Esophagus muscularis mucosa (tissue), 4 donors: ENCODE measurements around the gene SREBF2. TPM values are rescaled to one million over a fixed set of nuclear protein-coding genes. Genes with fewer than 3 reads are reported as not detected.

ENCODE experiments used
- DNase-seq: peaks from one replicate; pipeline ENCODE4 v3.0.0-alpha.2; 2017; ENCODE audit errors: extremely low spot score
- H3K27ac ChIP-seq, 4 donors: fragments of 200-600 bp; sonication (generic); replicated peaks in 1 of 4; 1 replicate in 3 of 4; 2 replicates in 1 of 4; pipeline ENCODE4 v1.5.1; 2016 to 2019; ENCODE audit warnings: mild to moderate bottlenecking in 1 of 4
- H3K27me3 ChIP-seq, 4 donors: fragments of 200-600 bp; sonication (generic); one replicate each; pipeline versions ENCODE4 v1.5.1 to v1.6.0; 2016 to 2019
- H3K36me3 ChIP-seq, 4 donors: fragments of 200-600 bp; sonication (generic); one replicate each; pipeline ENCODE4 v1.5.1; 2016 to 2019
- H3K4me1 ChIP-seq, 4 donors: fragments of 200-600 bp; sonication (generic); one replicate each; pipeline ENCODE4 v1.5.1; 2016 to 2019
- H3K4me3 ChIP-seq, 4 donors: fragments of 200-600 bp; sonication (generic); 1 replicate in 2 of 4; 2 replicates in 2 of 4; pipeline ENCODE4 v1.5.1; 2016 to 2019; ENCODE audit warnings: mild to moderate bottlenecking in 4 of 4, moderate library complexity in 1 of 4
- H3K9me3 ChIP-seq, 4 donors: fragments of 200-600 bp; sonication (generic); 1 replicate in 3 of 4; 2 replicates in 1 of 4; pipeline ENCODE4 v1.5.1; 2016 to 2019
- CTCF ChIP-seq, 3 experiments: fragments of 200-600 bp in 2 of 3; fragments of 450-650 bp in 1 of 3; sonication (generic) in 2 of 3; IDR thresholded peaks; one replicate each; pipeline ENCODE4 v1.5.1; 2017 to 2019; ENCODE audit warnings: antibody characterized with exemption in 3 of 3, mild to moderate bottlenecking in 2 of 3, moderate library complexity in 1 of 3
- EP300 ChIP-seq: sonication (generic); formaldehyde crosslinking; IDR thresholded peaks from one replicate; pipeline ENCODE4 v1.6.1; 2017; ENCODE audit warnings: antibody characterized with exemption
- POLR2A ChIP-seq: fragments of 450-650 bp; IDR thresholded peaks from one replicate; pipeline ENCODE4 v1.6.1; 2017; ENCODE audit warnings: antibody characterized with exemption, moderate library complexity, mild to moderate bottlenecking, low read depth
- POLR2AphosphoS5 ChIP-seq, 2 donors: sonication (generic); formaldehyde crosslinking; IDR thresholded peaks; one replicate each; pipeline ENCODE4 v1.6.1; 2017; ENCODE audit warnings: antibody characterized with exemption in 2 of 2
- whole genome bisulfite sequencing: methylation state at CpG from one replicate; pipeline ENCODE4 v1.1.5; 2018; 5-methylcytosine and 5-hydroxymethylcytosine counted together
- intact Hi-C: fragments of 100-400 bp; cut with DNase I; formaldehyde crosslinking; loops from one replicate; pipeline ENCODE4 v1.15.1; 2023
- total RNA-seq, 4 donors: library from RNA; depleted of rRNA; stranded (reverse); fragments of >200 nt; gene quantifications; one replicate each; pipeline versions ENCODE4 v1.1.0 to v1.2.1, GENCODE V29; 2016

The SREBF2 gene
- total RNA-seq, result 10 to 100 TPM; 56.4 to 97.7 (median 57.2) TPM

- under 1% methylated on average over 23 of the region's 75 CpGs for WGBS
- Histone ChIP-seq H3K9me3 (no peaks in the 10 kb centered on the region), H3K27me3 (no peaks in the 10 kb centered on the region), H3K4me1 (peaks cover 12 to 47% (median 31%) of the 10 kb centered on the region in 4 donors), H3K27ac (peak within 1 kb of the TSS; percentile 92 to 97 (median 94)), H3K4me3 (peak within 1 kb of the TSS; percentile 87 to 97 (median 90)), H3K36me3 (peaks cover 5 to 17% (median 12%) of the 10 kb centered on the region in 4 donors)
- DNase-seq, result peak; percentile 100
- intact Hi-C loops, result loop anchor here (10.0 kb wide), 1 partner anchor 138 kb away; the partner anchor contains the start of gene MEI1
- TF ChIP-seq CTCF (IDR thresholded peaks at IDR 0.05) (peak in 1 of 3 experiments; percentile 8), EP300 (no peak), POLR2AphosphoS5 (IDR thresholded peaks at IDR 0.05) (peak; percentile 91 to 92), POLR2A (peak; percentile 67)
Measured at GRCh38 chr22:41832553-41833368, at the start of gene SREBF2. Gene SREBF2, plus strand, starts transcription at chr22:41833105. Its CDS starts 166 bp downstream, at chr22:41833271.

- intact Hi-C loops, result no loop called here
- H3K27ac ChIP-seq, result no peak overlapping the region
- no peak for TF ChIP-seq POLR2AphosphoS5 (IDR thresholded peaks at IDR 0.05)
- TF ChIP-seq POLR2A, result no peak
- no peak for TF ChIP-seq EP300
- TF ChIP-seq CTCF (IDR thresholded peaks at IDR 0.05), result no peak
- H3K27me3 ChIP-seq, result peaks cover 0 to 9% (median 0%) of the 10 kb centered on the region in 4 donors
- H3K4me1 ChIP-seq, result no peaks in the 10 kb centered on the region
- H3K4me3 ChIP-seq, result no peak overlapping the region
- H3K36me3 ChIP-seq, result no peaks in the 10 kb centered on the region
- DNase-seq, result no peak
- no peaks in the 10 kb centered on the region for H3K9me3 ChIP-seq
- WGBS, result 74% methylated on average over 2 of the region's 2 CpGs
Measured at GRCh38 chr22:41787331-41787730, 45.6 kb upstream of the SREBF2 start.

DNA sequence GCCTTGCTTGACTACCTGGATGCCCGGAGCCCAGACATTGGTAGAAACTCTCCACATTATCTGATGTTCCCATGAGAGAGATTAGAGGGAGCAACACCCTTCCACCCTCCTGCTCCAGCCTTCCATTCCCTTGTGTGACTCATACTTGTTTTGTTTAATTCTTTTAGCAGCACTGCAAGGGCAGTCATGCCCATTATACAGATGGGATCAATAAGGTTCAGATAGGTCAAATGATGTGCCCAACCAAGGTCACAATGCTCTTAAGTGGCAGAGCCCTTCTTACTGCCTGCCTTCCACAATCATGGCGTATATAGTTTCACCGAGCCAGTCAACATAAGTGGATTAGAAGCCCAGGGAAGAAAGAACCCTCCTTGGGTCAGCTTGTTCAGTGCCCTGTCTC lies 39.0 kb upstream of the SREBF2 start:
- no peak overlapping the region for H3K27ac ChIP-seq
- H3K27me3 ChIP-seq, result peaks cover 0 to 9% (median 0%) of the 10 kb centered on the region in 4 donors
- DNase-seq, result no peak
- TF ChIP-seq POLR2A (no peak), POLR2AphosphoS5 (IDR thresholded peaks at IDR 0.05) (no peak), CTCF (IDR thresholded peaks at IDR 0.05) (no peak), EP300 (no peak)
- intact Hi-C loops, result no loop called here
- peaks cover 0 to 3% (median 0%) of the 10 kb centered on the region in 4 donors for H3K4me1 ChIP-seq
- no peaks in the 10 kb centered on the region for H3K9me3 ChIP-seq
- WGBS, result 96% methylated on average over 3 of the region's 3 CpGs
- H3K36me3 ChIP-seq, result no peaks in the 10 kb centered on the region
- no peak overlapping the region for H3K4me3 ChIP-seq

DNA sequence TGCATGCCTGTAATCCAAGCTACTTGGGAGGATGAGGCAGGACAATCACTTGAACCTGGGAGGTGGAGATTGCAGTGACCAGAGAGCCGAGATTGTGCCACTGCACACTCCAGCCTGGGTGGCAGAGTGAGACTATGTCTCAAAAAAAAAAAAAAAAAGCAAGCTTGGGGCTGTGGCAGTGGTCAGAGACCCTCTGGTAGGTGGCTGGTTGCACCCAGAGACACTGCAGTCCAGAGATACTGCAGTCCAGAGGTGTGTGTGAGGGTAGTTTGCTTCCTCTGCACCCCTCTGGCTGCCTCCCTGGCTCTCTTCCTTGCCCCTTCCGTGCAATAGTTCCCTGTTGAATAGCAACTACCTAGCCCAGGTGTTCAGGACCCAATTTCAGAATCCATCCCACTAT lies 34.2 kb upstream of the SREBF2 start:
- Histone ChIP-seq H3K27me3 (no peaks in the 10 kb centered on the region), H3K4me3 (no peak overlapping the region), H3K36me3 (no peaks in the 10 kb centered on the region), H3K27ac (peak overlapping the region in 2 of 4 donors; percentile 85 to 93), H3K9me3 (no peaks in the 10 kb centered on the region), H3K4me1 (peaks cover 19 to 29% (median 23%) of the 10 kb centered on the region in 4 donors)
- 94% methylated on average over 2 of the region's 2 CpGs for WGBS
- no peak for DNase-seq
- TF ChIP-seq EP300, result no peak
- no peak for TF ChIP-seq POLR2AphosphoS5 (IDR thresholded peaks at IDR 0.05)
- TF ChIP-seq CTCF (IDR thresholded peaks at IDR 0.05), result no peak
- no peak for TF ChIP-seq POLR2A
- intact Hi-C loops, result no loop called here
